Mucosa of gallbladder (tissue), 1 donor: Measurements from ENCODE around the gene DLGAP3. TPM values are rescaled to one million over a fixed set of nuclear protein-coding genes. Genes with fewer than 3 reads are reported as not detected.
"Not testable (repeated sequence)": the region's sequence is repeated elsewhere in the genome, so short reads cannot be mapped to it uniquely, and the experiment has no call there.

Experiments used
- DNase-seq: peaks from one replicate; pipeline ENCODE4 v3.0.0-alpha.2; 2020; ENCODE audit warnings: low spot score
- total RNA-seq: library from RNA; stranded (reverse); gene quantifications from one replicate; pipeline ENCODE4 v1.2.1, GENCODE V29; 2021
- donor health status: DM: no; HTN: no; CAD: no.

The DLGAP3 gene
- total RNA-seq, 1 donor from 2014 or later, result 0.43 TPM

GRCh38 chr1:34829250-34829649 is 100.2 kb downstream of the DLGAP3 start:
- DNase-seq, result no peak

- DNase-seq, result no peak
Observed at GRCh38 chr1:34828611-34829010, 100.8 kb downstream of the DLGAP3 start.

GRCh38 chr1:34827341-34827941 is 102.0 kb downstream of the DLGAP3 start:
- no peak for DNase-seq

- DNase-seq, result peak; percentile 24
Observed at GRCh38 chr1:34825455-34826091, 103.9 kb downstream of the DLGAP3 start.

- no peak for DNase-seq
Observed at GRCh38 chr1:34824817-34825454, 104.5 kb downstream of the DLGAP3 start.

- no peak for DNase-seq
Observed at GRCh38 chr1:34822202-34822601, 107.2 kb downstream of the DLGAP3 start.

- not testable (repeated sequence) for DNase-seq
Observed at GRCh38 chr1:34818862-34819261, 110.6 kb downstream of the DLGAP3 start.

- DNase-seq, result no peak
Observed at GRCh38 chr1:34816778-34817177, 112.7 kb downstream of the DLGAP3 start.

- no peak for DNase-seq
Observed at GRCh38 chr1:34816332-34816731, 113.1 kb downstream of the DLGAP3 start.

Other genes with a start within 250 kb of the DLGAP3 start
- 6.2 TPM for gene GJB5, start 174.6 kb downstream of the DLGAP3 start, total RNA-seq
- 6.1 TPM for gene GJB4, start 169.9 kb downstream of the DLGAP3 start, total RNA-seq
- gene GJB3, start 148.4 kb downstream of the DLGAP3 start, total RNA-seq, result 6.3 TPM
- 9.0 TPM for gene GJA4, start 136.7 kb downstream of the DLGAP3 start, total RNA-seq
- gene SMIM12, start 69.9 kb downstream of the DLGAP3 start, total RNA-seq, result 28.9 TPM
- gene TMEM35B, start 55.7 kb upstream of the DLGAP3 start, total RNA-seq, result 70.2 TPM
- gene ZMYM6, start 102.3 kb upstream of the DLGAP3 start, total RNA-seq, result 19.6 TPM
- gene ZMYM1, start 149.7 kb upstream of the DLGAP3 start, total RNA-seq, result 14.9 TPM